ENCODE results near the gene SGCA. TPM values are rescaled to one million over a fixed set of nuclear protein-coding genes. Genes with fewer than 3 reads are reported as not detected.
A peak's percentile ranks its signal among the peaks of the same experiment; 100 is the strongest.

SGCA gene
- total and polyA plus RNA-seq, 10 of the 15 experiments (the other 5 are each of a cell fraction or from before 2014, with no cell fraction given) = 0.13 to 2.2 (median 0.50) TPM; not detected in 2

DNA sequence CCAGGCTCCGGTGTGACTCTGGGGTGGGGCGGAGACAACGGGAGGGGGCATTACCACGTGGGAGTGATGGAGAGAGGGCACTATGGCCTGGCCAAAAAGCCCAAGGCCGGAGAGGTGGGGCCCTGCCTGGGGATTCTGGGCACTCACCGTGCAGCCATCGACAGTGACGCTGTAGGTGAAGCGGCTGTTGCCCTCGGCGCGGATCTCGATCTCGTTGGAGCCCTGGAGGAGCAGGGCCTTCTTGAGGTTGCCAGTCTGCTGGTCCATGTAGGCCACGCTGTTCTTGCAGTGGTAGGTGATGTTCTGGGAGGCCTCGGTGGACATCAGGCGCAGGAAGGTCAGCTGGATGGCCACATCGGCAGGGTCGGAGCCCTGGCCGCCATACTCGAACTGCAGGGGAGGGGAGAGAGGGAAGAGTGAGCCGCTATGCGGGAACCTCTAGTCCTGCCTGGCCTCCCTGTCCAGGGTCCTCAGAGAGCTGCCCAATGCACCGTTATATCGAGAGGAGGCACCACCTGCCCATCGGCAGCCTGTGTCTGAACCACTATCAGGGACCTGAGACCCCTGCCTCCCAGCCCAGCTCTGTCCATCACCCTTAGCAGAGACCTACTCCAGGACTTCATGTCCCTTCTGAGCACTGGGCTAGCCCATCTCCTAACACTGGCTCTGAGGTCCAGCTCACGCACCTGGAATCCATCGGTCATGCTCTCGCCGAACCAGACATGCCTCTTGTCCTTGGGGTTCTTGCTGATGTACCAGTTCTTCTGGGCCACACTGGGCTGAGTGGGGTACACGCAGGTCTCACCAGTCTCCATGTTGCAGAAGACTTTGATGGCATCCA is 20.0 kb downstream of the SGCA start:
- H3K27ac ChIP-seq (ENCODE audit: control insufficient read depth, insufficient read depth) = no peak overlapping the region
- RAD21 ChIA-PET (ENCODE audit: unreplicated experiment) = interaction anchor here (2.2 kb wide), 1 partner anchor 16 kb away, joined by 7 read pairs; no protein-coding TSS in a partner anchor
- no peak overlapping the region for H3K4me3 ChIP-seq
- no peak for TF ChIP-seq PRDM15 (CRISPR knock-in tag; IDR thresholded peaks at IDR 0.05)
- TF ChIP-seq, protein P1, sequence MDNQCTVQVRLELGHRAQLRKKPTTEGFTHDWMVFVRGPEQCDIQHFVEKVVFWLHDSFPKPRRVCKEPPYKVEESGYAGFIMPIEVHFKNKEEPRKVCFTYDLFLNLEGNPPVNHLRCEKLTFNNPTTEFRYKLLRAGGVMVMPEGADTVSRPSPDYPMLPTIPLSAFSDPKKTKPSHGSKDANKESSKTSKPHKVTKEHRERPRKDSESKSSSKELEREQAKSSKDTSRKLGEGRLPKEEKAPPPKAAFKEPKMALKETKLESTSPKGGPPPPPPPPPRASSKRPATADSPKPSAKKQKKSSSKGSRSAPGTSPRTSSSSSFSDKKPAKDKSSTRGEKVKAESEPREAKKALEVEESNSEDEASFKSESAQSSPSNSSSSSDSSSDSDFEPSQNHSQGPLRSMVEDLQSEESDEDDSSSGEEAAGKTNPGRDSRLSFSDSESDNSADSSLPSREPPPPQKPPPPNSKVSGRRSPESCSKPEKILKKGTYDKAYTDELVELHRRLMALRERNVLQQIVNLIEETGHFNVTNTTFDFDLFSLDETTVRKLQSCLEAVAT (IDR thresholded peaks at IDR 0.05) = peak; percentile 96
- DNase-seq (ENCODE audit: low read depth, low spot score) = no peak
- WGBS (ENCODE audit: insufficient coverage, insufficient replicate concordance, low lambda C conversion rate, missing lambda C conversion rate) = 78% methylated on average over 29 of the region's 31 CpGs
- no peak for FAIRE-seq
- SMC1A ChIA-PET (ENCODE audit: uncharacterized antibody, unreplicated experiment) = no interaction called here
- no peak overlapping the region for H3K4me2 ChIP-seq (ENCODE audit: control insufficient read depth, insufficient read depth)
- no peaks in the 10 kb centered on the region for H3K27me3 ChIP-seq (replicated peaks in 1 of 2; ENCODE audit: control insufficient read depth in 2 of 2, insufficient read depth in 2 of 2, low read length in 1 of 2)
- H2AFZ ChIP-seq (ENCODE audit: control insufficient read depth, low read depth, low read length) = no peak overlapping the region
- in situ Hi-C loops (cut with MboI) (no loop called here), intact Hi-C loops (cut with micrococcal nuclease; ENCODE audit: unreplicated experiment) (no loop called here)
- no peak overlapping the region for H3K9ac ChIP-seq (ENCODE audit: control insufficient read depth, insufficient read depth, low read length)
- H3K36me3 ChIP-seq (ENCODE audit: control insufficient read depth in 2 of 2, insufficient read depth in 2 of 2, low read length in 1 of 2) = peaks cover 0 to 6% of the 10 kb centered on the region in 2 experiments; a peak in 2 of 4 replicates
- no peaks in the 10 kb centered on the region for H3K79me2 ChIP-seq (ENCODE audit: control insufficient read depth, insufficient read depth, low read length)
- TSS peak; percentile 25 for BruUV-seq (replicated peaks)
- POLR2A ChIA-PET = no interaction called here
- no peaks in the 10 kb centered on the region for H3K9me3 ChIP-seq (replicated peaks; ENCODE audit: control insufficient read depth, insufficient read depth, low read length)
- H3K4me1 ChIP-seq (ENCODE audit: control insufficient read depth, insufficient read depth, low read length) = peaks cover 23% of the 10 kb centered on the region
- H4K20me1 ChIP-seq (ENCODE audit: control insufficient read depth, insufficient read depth) = no peaks in the 10 kb centered on the region
- CTCF ChIA-PET = interaction anchor here (1.4 to 3.5 kb wide), 2 partner anchors 16 to 34 kb away, joined by 4 to 26 read pairs; no protein-coding TSS in a partner anchor
- no peak for ATAC-seq

Measured in GM12878 (cell line).